ENCODE measurements around the gene SLC6A8.

The SLC6A8 gene

GRCh38 chrX:153687121-153688039 lies at the start of gene SLC6A8:
SLC6A8 (plus strand) TSS chrX:153687926; CDS start chrX:153688575, 649 bp downstream.
- peak; percentile 27 for DNase-seq

- no peak for DNase-seq
Measured at GRCh38 chrX:153638041-153638371, 49.7 kb upstream of the SLC6A8 start.

DNA sequence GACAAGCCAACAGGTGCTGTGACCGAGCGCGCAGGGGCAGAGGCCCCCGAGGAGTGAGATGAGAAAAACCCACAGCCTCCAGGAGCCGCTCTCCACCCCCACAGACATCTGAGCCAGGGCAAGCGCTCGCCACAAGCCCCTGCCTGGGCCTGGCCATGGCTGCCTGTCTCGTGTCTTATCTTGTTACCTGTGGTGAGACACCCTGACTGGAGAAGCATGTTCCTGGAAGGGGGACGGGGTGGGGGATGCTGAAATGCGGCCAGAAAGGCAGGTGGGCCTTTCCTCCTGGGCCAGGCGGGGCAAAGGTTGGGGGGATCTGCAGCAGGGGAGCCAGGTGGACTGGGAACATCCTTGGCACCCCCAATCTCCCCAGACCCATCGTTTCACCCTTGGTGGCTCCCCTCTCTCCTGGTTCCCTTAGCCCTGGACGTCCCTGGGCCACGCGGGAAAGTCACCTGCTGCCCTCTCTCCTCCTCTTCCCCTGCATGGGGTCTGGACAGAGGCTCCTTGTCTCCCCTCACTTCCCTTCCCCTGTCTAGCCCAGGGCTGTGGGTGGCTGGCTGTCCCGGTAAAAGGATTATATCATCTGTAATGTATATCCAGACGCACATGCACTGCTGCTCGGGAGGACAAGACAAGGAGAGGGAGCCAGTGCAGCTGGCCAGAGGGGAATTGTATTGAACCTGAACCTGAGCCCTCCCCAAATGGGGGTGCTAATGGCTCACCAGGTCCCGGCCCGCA lies 49.1 kb upstream of the SLC6A8 start:
- no peak for DNase-seq

DNA sequence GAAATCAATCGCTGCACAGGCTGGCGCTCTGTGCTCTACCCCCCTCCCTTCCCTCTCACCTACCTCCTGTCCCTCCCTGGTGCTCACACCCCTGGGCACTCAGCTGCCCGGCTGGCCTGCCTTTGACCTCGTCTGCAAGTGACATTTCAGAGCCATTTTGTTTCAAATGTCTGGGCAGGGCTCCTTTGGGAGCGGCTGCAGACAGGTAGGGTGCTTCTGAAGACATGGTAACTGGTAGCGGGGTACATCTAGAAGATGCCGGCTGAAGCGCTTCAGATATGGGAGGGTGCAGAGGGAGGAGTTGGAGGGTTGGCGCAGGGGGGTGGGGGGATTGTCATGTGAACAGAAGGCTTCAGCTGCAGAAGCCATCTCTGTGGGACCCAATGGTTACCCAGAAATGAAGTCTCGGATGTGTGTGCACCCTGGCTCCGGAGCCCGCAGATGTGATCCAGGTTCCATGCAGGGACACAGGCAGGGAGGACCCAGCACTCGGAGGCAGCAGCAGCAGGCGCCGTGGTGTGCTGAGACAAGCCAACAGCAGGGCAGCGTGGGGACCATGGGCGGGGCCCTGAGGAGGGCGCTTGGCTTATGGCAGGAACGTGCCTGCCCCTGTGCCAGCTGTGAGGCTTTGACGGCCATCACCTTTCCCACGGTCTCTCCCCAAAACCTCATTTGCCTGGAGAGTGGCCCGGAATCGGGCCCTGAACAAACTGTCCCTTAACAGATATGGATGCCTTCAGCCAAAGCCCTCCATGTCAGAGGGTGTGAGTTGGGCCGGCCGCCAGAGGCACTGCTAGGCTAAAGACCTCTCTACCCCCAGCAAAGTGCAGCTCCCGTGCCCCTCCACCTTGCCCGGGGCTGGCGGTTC lies 48.3 kb upstream of the SLC6A8 start:
- DNase-seq, result no peak

GRCh38 chrX:153640045-153640686 lies 47.6 kb upstream of the SLC6A8 start:
- DNase-seq, result no peak

DNA sequence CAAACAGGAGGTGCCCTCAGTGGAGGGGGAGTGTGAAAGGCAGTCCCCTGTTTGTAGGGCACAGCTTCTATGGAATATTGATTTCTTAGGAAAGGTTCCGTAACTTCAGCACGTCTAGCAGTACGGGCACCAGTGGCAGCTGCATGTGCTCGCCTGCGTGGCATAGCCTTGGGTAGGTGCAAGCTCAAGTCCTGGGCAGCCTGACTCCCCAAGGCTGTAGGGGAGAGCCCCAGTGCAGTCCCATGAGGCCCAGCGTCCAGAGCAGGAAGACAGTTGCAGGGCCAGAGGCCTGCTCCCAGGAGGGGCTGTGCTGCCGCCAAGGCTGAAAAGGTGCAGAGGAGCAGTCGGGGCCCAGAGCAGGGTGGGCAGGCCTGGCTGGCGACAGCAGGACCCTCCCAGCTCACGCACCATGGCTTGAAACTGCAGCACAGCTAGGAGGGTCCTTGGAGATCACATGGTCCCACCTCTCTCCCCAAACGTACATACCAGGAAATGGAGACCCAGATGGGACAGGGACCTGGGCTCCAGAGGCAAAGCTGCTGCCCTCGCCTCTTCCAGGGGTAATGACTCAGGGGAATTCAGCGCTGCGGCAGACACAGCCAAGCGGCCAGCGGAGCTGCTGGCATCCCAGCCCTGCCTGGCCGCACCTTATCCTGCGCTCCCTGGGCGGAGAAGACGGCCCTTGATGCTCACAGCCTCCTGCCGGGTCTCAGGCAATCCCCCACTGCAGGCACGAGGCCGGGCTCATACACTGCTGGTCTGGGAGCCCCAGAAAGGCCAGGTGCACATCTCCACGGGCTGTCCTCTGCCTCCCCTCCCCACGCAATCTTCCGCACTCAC lies 46.8 kb upstream of the SLC6A8 start:
- no peak for DNase-seq

- DNase-seq, result no peak
Measured at GRCh38 chrX:153641627-153642026, 46.1 kb upstream of the SLC6A8 start.

DNA sequence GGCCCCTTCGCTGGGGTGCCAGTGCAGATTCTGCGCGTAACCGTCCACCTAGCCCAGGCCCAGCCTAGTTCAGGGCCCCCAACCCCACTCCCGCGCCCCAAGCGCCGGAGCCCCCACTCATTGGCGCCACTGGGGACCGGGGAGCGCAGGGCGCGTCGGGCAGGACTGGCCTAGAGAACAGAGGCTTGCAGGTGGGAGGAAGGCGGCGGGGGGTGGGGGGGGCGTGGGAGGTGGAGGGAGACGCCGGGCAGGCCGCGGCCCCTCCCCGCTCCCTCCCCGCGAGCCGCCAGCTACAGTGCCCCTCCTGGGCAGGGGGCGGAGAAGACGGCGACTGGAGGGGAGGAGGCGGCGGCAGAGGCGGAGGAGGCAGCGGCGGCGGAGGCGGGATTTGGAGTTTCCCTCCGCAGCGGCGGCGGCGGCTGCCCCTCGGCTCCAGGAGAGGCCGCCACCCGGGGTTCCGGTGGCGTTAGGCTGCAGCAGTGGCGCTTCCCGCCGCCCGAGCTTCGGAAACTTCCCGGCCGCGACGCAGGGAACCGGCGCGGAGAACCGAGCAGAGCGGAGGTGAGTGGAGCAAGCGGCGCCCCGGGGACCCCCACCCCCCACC lies 45.6 kb upstream of the SLC6A8 start:
- DNase-seq, result no peak

DNA sequence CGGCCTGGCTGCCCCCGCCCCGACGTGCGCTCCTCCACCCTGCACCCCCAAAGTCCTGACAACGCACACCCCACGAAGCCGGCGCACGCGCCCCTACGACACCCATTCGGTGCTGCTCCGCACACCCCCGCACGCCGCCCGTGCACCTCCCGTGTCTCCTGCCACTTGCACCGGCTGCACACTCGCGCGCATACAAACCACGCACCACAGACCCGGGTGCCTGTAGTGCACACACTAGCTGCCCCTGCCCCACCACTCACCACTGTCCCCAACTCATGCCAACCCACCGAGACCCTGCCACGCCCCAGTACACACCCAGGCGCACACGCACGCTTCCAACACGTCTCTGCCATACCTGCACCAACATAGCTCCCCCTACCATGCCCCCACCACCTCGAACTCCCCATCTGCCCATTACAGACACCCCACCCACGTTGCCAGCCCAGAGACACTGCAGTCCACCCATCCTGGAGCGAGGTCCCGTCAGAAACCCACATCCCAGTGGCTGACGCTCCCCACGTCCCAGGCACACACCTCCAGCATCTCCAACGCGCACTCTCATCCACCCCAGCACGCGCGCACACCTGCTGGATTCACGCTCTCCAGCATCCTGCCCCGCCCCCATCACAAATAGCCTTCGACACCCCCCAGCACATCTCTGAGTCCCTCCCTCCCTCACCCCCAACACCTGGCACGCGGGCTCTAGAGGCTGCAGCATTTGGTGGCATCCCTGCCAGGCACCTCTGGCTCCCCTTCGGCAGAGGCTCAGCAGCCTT lies 44.9 kb upstream of the SLC6A8 start:
- no peak for DNase-seq

- DNase-seq, result no peak
Measured at GRCh38 chrX:153643431-153644351, 44.0 kb upstream of the SLC6A8 start.

DNA sequence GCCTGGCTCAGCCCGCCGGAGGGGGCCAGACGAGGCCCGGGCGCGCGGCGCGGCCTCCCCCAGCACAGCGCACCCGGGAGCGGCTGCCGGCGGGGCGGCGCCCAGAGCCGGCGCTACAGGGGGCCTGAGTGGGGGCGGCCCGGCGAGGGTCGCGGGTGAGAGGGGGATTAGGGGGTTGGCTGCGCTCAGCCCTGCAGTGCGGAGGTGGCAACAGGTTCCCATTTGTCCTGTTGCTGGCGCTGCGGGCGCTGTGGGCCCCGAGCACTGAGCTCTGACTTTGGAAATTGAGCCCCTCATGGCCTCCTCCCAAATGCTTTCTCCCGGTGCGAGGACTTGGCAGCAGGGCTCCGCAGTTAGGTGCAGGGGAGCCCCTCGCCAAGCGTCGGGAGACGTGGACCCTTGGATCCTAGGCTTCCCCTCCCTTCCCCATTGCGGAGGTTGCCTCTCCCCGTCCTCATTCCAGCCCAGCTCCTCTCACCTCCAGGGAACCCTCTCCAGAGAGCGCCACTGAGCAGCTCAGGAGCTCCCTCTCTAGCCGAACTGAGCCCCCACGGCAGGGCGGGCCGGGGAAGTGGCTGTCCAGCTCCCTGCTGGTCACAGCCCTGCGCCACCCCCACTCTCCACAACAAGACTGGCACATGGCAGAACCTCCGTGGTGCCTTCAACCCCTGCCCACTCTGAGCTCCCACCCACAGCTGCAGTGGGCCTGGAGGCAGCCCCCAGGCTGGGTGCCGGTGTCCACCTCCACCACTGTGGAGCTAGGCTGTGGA lies 43.2 kb upstream of the SLC6A8 start:
- no peak for DNase-seq

DNA sequence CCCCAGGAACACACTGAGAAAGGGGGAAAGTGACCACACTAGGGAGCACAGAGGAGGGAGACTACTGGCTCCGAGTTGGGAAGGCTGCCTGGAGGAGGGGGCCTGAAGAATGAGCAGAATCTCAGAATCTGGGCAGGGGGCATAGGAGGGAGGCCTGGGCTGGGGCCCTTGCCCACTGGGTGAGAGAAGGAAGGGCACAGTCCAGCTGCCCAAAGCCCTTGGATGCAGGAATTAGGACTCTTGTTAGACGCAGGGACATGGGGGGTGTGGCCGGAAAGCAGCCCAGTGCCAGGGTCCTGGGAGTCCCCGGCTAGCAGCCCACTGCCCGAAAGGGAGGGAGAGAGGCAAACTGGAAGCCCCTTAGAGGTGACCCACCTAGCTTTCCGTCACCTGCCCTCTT lies 42.6 kb upstream of the SLC6A8 start:
- DNase-seq, result no peak

- DNase-seq, result no peak
Measured at GRCh38 chrX:153645921-153646488, 41.7 kb upstream of the SLC6A8 start.

GRCh38 chrX:153646620-153647373 lies 40.9 kb upstream of the SLC6A8 start, which contains the start of gene DUSP9:
DUSP9 (plus strand) TSS chrX:153647203; CDS start chrX:153647954, 751 bp downstream.
- DNase-seq, result no peak

GRCh38 chrX:153647461-153648357 lies 40.0 kb upstream of the SLC6A8 start:
- DNase-seq, result no peak
